Neutrophil (primary cell): Measurements from ENCODE around the gene EI24.

ENCODE experiments used
- H3K27ac ChIP-seq: fragments of 200-600 bp; sonication (generic); 2 replicates; pipeline ENCODE4 v1.5.1; 2016; ENCODE audit warnings: mild to moderate bottlenecking, moderate library complexity
- H3K27me3 ChIP-seq: fragments of 200-600 bp; sonication (generic); 2 replicates; pipeline ENCODE4 v1.6.0; 2016; ENCODE audit warnings: mild to moderate bottlenecking
- H3K36me3 ChIP-seq: fragments of 200-600 bp; sonication (generic); 2 replicates; pipeline ENCODE4 v1.5.1; 2017
- H3K4me1 ChIP-seq, 2 experiments: fragments of 200-600 bp in 1 of 2; sonication (generic) in 1 of 2; 1 replicate in 1 of 2; 2 replicates in 1 of 2; pipeline versions ENCODE4 v1.5.1 to v1.6.1; 2013 to 2016; ENCODE audit warnings: low read depth in 1 of 2, low read length in 1 of 2, mild to moderate bottlenecking in 1 of 2, moderate library complexity in 1 of 2; ENCODE audit not compliant: control insufficient read depth in 1 of 2, insufficient read depth in 1 of 2
- H3K4me3 ChIP-seq, 2 experiments: fragments of 200-600 bp in 1 of 2; sonication (generic) in 1 of 2; 1 replicate in 1 of 2; 2 replicates in 1 of 2; pipeline ENCODE4 v1.5.1; 2013 to 2016; ENCODE audit warnings: low read depth in 1 of 2, low read length in 1 of 2, mild to moderate bottlenecking in 1 of 2, moderate library complexity in 1 of 2
- H3K9me3 ChIP-seq: fragments of 200-600 bp; sonication (generic); 2 replicates; pipeline ENCODE4 v1.5.1; 2016
- TF ChIP-seq, protein P1 (sequence below): fragments of 200-600 bp; sonication (generic); IDR thresholded peaks from 2 replicates; pipeline ENCODE4 v1.5.1; 2016; ENCODE audit warnings: antibody characterized with exemption

EI24 gene

DNA sequence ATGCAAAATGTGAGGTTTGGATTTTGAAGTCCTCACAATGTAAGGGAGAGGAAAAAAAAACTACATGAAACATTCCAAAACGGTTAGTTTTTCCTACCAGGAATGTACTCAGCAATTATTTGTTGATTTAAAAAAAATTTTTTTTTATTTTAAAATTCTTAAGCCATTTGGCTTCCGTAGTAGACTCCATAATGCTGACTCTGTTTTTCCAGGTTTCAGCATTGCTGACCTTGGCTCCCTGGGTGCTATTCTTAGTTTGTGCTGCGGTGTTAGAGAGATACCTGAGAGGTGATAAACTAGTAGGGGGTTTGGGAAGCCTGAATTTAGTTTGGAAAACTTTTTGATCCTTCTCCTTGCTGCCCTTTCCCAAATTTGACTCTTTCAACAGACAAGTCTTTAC, 33.9 kb downstream of the EI24 start:
- Histone ChIP-seq H3K9me3 (no peaks in the 10 kb centered on the region), H3K4me3 (no peak overlapping the region), H3K4me1 (no peaks in the 10 kb centered on the region), H3K36me3 (peaks cover 82% of the 10 kb centered on the region), H3K27me3 (no peaks in the 10 kb centered on the region), H3K27ac (no peak overlapping the region)
- TF ChIP-seq, protein P1, sequence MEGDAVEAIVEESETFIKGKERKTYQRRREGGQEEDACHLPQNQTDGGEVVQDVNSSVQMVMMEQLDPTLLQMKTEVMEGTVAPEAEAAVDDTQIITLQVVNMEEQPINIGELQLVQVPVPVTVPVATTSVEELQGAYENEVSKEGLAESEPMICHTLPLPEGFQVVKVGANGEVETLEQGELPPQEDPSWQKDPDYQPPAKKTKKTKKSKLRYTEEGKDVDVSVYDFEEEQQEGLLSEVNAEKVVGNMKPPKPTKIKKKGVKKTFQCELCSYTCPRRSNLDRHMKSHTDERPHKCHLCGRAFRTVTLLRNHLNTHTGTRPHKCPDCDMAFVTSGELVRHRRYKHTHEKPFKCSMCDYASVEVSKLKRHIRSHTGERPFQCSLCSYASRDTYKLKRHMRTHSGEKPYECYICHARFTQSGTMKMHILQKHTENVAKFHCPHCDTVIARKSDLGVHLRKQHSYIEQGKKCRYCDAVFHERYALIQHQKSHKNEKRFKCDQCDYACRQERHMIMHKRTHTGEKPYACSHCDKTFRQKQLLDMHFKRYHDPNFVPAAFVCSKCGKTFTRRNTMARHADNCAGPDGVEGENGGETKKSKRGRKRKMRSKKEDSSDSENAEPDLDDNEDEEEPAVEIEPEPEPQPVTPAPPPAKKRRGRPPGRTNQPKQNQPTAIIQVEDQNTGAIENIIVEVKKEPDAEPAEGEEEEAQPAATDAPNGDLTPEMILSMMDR, result no peak

DNA sequence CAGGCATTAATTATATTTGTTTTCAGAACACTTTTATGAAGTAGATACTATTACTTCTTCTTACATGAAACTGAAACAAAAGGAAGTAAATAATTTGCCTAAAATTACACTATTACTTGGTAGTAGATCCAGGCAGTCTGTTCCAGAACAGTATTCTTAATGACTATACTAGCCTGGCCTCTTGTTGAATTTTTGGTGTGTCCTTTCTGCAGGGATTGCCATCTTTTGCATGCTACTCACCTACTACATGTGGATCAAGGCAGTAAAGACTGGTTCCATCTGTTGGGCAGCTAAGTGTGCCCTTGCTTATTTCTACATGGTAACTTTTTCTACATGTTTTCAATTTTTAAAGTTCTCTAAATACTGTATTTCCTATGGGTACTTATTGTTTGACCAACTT, 36.1 kb downstream of the EI24 start:
- Histone ChIP-seq H3K27me3 (no peaks in the 10 kb centered on the region), H3K27ac (no peak overlapping the region), H3K9me3 (no peaks in the 10 kb centered on the region), H3K36me3 (peaks cover 95% of the 10 kb centered on the region), H3K4me3 (no peak overlapping the region), H3K4me1 (no peaks in the 10 kb centered on the region)
- TF ChIP-seq, protein P1, result no peak

DNA sequence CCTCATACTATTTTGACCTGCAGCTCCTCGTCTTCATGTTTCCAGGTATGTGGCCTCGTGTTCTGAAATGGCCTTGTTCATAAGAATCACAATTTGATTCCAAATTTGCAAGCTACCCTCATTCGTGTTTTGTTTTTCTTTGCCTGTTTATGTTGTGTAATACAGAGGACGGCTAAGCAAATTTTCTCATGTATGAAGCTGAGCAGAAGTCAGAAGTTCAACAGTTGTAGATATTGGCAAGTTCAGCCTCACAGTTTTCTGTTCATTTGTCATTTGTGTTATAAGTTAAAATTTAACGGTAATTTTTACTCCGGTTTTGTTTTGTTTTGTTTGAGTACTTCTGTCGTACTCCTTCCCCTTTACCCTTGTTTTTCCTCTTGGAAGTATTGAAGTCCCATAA, 40.3 kb downstream of the EI24 start:
- H3K36me3 ChIP-seq, result peaks cover 99% of the 10 kb centered on the region
- TF ChIP-seq, protein P1, result no peak
- no peaks in the 10 kb centered on the region for H3K9me3 ChIP-seq
- H3K4me3 ChIP-seq, result no peak overlapping the region
- H3K4me1 ChIP-seq, result no peaks in the 10 kb centered on the region
- H3K27ac ChIP-seq, result no peak overlapping the region
- H3K27me3 ChIP-seq, result no peaks in the 10 kb centered on the region

DNA sequence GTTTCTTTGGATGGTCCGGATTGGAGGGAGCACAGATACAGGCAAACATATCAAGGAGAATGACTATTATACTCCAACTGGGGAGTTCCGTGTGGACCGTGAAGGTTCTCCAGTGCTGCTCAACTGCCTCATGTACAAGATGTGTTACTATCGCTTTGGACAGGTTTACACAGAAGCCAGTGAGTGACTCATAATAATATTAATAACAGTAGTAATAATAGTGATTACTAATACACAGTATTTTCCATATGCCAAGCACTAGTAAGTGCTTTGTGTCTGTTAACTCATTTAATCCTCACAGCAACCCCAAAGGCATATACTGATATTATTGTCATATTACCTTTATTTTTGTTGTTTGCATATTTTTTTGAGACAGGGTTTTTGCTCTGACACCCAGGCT, 49.1 kb downstream of the EI24 start:
- TF ChIP-seq, protein P1, result no peak
- Histone ChIP-seq H3K27ac (no peak overlapping the region), H3K27me3 (no peaks in the 10 kb centered on the region), H3K4me1 (no peaks in the 10 kb centered on the region), H3K9me3 (no peaks in the 10 kb centered on the region), H3K4me3 (no peak overlapping the region), H3K36me3 (peaks cover 88% of the 10 kb centered on the region)

DNA sequence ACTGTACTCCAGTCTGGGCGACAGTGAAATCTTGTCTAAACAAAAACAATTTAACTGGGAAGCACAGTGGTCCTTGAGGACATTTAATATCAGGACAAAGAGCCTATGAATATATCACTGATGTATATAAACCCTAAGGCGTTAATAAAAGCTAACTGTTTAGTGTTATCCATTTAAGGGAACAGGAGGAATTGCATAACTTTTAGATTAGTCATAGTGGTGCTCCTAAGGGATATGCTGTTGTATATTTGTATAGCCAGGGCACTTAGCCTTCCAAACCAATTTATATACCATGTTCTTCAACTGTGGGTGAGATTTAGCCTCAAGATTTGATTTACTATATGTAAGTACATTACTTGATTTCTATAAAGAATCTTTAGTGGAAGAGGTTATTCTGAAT, 52.7 kb downstream of the EI24 start:
- peaks cover 15 to 20% of the 10 kb centered on the region in 2 experiments for H3K4me1 ChIP-seq
- no peak overlapping the region for H3K4me3 ChIP-seq
- H3K27ac ChIP-seq, result no peak overlapping the region
- H3K27me3 ChIP-seq, result no peaks in the 10 kb centered on the region
- TF ChIP-seq, protein P1, result no peak
- no peaks in the 10 kb centered on the region for H3K9me3 ChIP-seq
- H3K36me3 ChIP-seq, result peaks cover 52% of the 10 kb centered on the region

DNA sequence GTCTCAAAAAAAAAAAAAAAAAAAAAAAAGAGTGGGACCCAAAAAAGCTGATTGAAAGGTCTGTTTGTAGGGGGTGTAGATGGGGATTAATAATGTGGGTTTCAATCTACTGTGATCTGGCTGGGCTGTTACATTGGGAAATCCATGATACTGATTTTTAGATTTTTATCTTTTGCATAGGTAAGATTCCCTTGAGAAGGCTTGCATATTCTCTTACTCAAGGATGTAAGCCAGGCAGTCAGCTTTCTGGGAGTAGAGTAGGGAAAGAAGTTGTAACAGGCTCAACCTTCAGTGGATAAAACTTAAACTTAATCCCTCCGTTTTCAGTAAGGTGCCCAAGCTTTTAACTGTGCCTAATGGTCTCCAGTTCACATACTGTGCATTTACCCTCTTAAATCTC, 53.8 kb downstream of the EI24 start:
- H3K36me3 ChIP-seq, result peaks cover 41% of the 10 kb centered on the region
- no peak overlapping the region for H3K27ac ChIP-seq
- no peaks in the 10 kb centered on the region for H3K9me3 ChIP-seq
- TF ChIP-seq, protein P1, result no peak
- no peak overlapping the region for H3K4me3 ChIP-seq
- no peaks in the 10 kb centered on the region for H3K27me3 ChIP-seq
- H3K4me1 ChIP-seq, result peaks cover 15 to 22% of the 10 kb centered on the region in 2 experiments
